Neural cell (in vitro differentiated cells): ENCODE measurements around the gene PLEKHA7. TPM values are rescaled to one million over a fixed set of nuclear protein-coding genes. Genes with fewer than 3 reads are reported as not detected.

ENCODE experiments used
- H2AFZ ChIP-seq: fragments of 200-600, 300-800 bp; sonication (generic), shearing (Covaris generic); 2 replicates; pipeline ENCODE4 v1.6.0; 2014; ENCODE audit warnings: low read depth, mild to moderate bottlenecking, antibody characterized with exemption, low read length, moderate library complexity
- H3F3A ChIP-seq: fragments of 200-600 bp; shearing (Covaris generic); 2 replicates; pipeline ENCODE4 v1.6.1; 2016; ENCODE audit warnings: mild to moderate bottlenecking, moderate library complexity, mixed read lengths, antibody characterized with exemption, low read length; ENCODE audit not compliant: insufficient read depth, poor library complexity, severe bottlenecking
- H3K27ac ChIP-seq: fragments of 200-600, 300-800 bp; sonication (generic), shearing (Covaris generic); 2 replicates; pipeline ENCODE4 v1.5.1; 2014; ENCODE audit warnings: mild to moderate bottlenecking, low read length, moderate library complexity
- H3K27me3 ChIP-seq: fragments of 300-800, 200-600 bp; sonication (generic), shearing (Covaris generic); 2 replicates; pipeline ENCODE4 v1.6.0; 2014; ENCODE audit warnings: mild to moderate bottlenecking, low read depth, low read length, moderate library complexity; ENCODE audit not compliant: insufficient read depth
- H3K36me3 ChIP-seq: fragments of 300-800, 200-600 bp; sonication (generic), shearing (Covaris generic); 2 replicates; pipeline ENCODE4 v1.5.1; 2014; ENCODE audit warnings: mild to moderate bottlenecking, antibody characterized with exemption, low read length, moderate library complexity; ENCODE audit not compliant: insufficient read depth
- H3K4me2 ChIP-seq: fragments of 300-800, 200-600 bp; sonication (generic), shearing (Covaris generic); 2 replicates; pipeline ENCODE4 v1.6.0; 2014; ENCODE audit warnings: mild to moderate bottlenecking, low read length
- H3K4me3 ChIP-seq: fragments of 300-800, 200-600 bp; sonication (generic), shearing (Covaris generic); 2 replicates; pipeline ENCODE4 v1.5.1; 2014; ENCODE audit warnings: mild to moderate bottlenecking, low read length, moderate library complexity
- H3K79me2 ChIP-seq: fragments of 200-600 bp; shearing (Covaris generic); replicated peaks from 2 replicates; pipeline ENCODE4 v1.6.0; 2014; ENCODE audit warnings: mild to moderate bottlenecking, low read length, moderate library complexity; ENCODE audit not compliant: insufficient read depth
- H3K9ac ChIP-seq: fragments of 300-800, 200-600 bp; sonication (generic), shearing (Covaris generic); 2 replicates; pipeline ENCODE4 v1.6.1; 2016; ENCODE audit warnings: mild to moderate bottlenecking, low read length, mixed read lengths
- H3K9me2 ChIP-seq: fragments of 200-600 bp; shearing (Covaris generic); 2 replicates; pipeline ENCODE4 v1.6.1; 2016; ENCODE audit warnings: mild to moderate bottlenecking, low read length, mixed read lengths; ENCODE audit not compliant: insufficient read depth
- H3K9me3 ChIP-seq: fragments of 200-600, 300-800 bp; sonication (generic), shearing (Covaris generic); 2 replicates; pipeline ENCODE4 v1.6.1; 2016; ENCODE audit warnings: mild to moderate bottlenecking, mixed run types, low read length, moderate library complexity, mixed read lengths
- H4K20me1 ChIP-seq: fragments of 200-600 bp; shearing (Covaris generic); 2 replicates; pipeline ENCODE4 v1.6.1; 2016; ENCODE audit warnings: mild to moderate bottlenecking, mixed run types; ENCODE audit not compliant: insufficient read depth
- EP300 ChIP-seq: fragments of 450-650 bp; conservative IDR thresholded peaks from 2 replicates; pipeline ENCODE4 v1.6.1; 2014; ENCODE audit warnings: antibody characterized with exemption, mild to moderate bottlenecking, moderate library complexity; ENCODE audit not compliant: poor library complexity, severe bottlenecking
- EZH2 ChIP-seq: fragments of 200-600, 300-800 bp; shearing (Covaris generic), sonication (generic); IDR thresholded peaks from 2 replicates; pipeline ENCODE4 v1.6.1; 2014; ENCODE audit warnings: antibody characterized with exemption, low read length, borderline replicate concordance, mild to moderate bottlenecking; ENCODE audit not compliant: insufficient read depth, poor library complexity, severe bottlenecking
- MXI1 ChIP-seq: fragments of 450-650 bp; conservative IDR thresholded peaks from 2 replicates; pipeline ENCODE4 v1.6.1; 2014; ENCODE audit warnings: antibody characterized with exemption, mild to moderate bottlenecking; ENCODE audit not compliant: poor library complexity, severe bottlenecking
- POLR2AphosphoS5 ChIP-seq: IDR thresholded peaks from 2 replicates; pipeline ENCODE4 v1.6.1; 2012
- RAD21 ChIP-seq: fragments of 450-650 bp; conservative IDR thresholded peaks from 2 replicates; pipeline ENCODE4 v1.6.1; 2014; ENCODE audit warnings: antibody characterized with exemption, mild to moderate bottlenecking, moderate library complexity
- SMC3 ChIP-seq: fragments of 450-650 bp; conservative IDR thresholded peaks from 2 replicates; pipeline ENCODE4 v1.6.1; 2014; ENCODE audit warnings: antibody characterized with exemption, mild to moderate bottlenecking, moderate library complexity; ENCODE audit not compliant: poor library complexity
- TAF1 ChIP-seq: IDR thresholded peaks from 2 replicates; pipeline ENCODE4 v1.6.1; 2012; ENCODE audit warnings: low read depth
- polyA plus RNA-seq: library from polyadenylated mRNA; depleted of rRNA; stranded (reverse); fragments of >200 nt; gene quantifications from 2 replicates; pipeline ENCODE4 v1.2.3, GENCODE V29; 2014
- TF ChIP-seq, protein P1 (sequence below): fragments of 450-650 bp; IDR thresholded peaks from 2 replicates; pipeline ENCODE4 v1.5.1; 2014; ENCODE audit warnings: antibody characterized with exemption, mild to moderate bottlenecking, moderate library complexity; ENCODE audit not compliant: poor library complexity, severe bottlenecking
- TF ChIP-seq, protein P2 (sequence below): IDR thresholded peaks from 2 replicates; pipeline ENCODE4 v1.6.1; 2012; ENCODE audit warnings: borderline replicate concordance

Gene PLEKHA7
- polyA plus RNA-seq, 1 donor from 2014 or later: 45.7 TPM

DNA sequence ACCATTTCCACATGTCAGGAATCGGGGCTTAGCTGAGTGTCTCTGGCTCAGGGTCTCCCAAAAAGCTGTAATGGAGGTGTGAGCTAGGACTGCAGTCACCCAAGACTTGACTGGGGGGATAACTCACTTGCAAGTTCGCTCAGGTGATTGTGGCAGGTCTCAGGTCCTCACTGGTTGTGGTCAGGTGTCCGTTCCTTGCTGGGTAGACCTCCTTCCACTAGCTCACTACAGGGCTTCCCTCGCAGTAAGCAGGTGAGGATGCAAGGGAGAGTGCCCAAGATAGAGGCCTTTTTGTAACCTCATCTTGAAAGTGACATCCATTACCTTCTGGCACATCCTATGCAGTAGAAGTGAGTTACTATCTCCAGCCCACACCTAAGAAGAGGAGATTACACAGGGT, 246.3 kb downstream of the PLEKHA7 start:
- Histone ChIP-seq H3K79me2 (no peaks in the 10 kb centered on the region), H3K36me3 (no peaks in the 10 kb centered on the region), H3F3A (no peaks in the 10 kb centered on the region), H3K9me2 (no peaks in the 10 kb centered on the region), H3K4me3 (no peak overlapping the region), H3K4me2 (no peak overlapping the region), H3K9me3 (no peaks in the 10 kb centered on the region), H3K27me3 (no peaks in the 10 kb centered on the region), H3K9ac (no peak overlapping the region), H4K20me1 (no peaks in the 10 kb centered on the region), H2AFZ (no peak overlapping the region), H3K27ac (no peak overlapping the region)
- TF ChIP-seq, protein P1, sequence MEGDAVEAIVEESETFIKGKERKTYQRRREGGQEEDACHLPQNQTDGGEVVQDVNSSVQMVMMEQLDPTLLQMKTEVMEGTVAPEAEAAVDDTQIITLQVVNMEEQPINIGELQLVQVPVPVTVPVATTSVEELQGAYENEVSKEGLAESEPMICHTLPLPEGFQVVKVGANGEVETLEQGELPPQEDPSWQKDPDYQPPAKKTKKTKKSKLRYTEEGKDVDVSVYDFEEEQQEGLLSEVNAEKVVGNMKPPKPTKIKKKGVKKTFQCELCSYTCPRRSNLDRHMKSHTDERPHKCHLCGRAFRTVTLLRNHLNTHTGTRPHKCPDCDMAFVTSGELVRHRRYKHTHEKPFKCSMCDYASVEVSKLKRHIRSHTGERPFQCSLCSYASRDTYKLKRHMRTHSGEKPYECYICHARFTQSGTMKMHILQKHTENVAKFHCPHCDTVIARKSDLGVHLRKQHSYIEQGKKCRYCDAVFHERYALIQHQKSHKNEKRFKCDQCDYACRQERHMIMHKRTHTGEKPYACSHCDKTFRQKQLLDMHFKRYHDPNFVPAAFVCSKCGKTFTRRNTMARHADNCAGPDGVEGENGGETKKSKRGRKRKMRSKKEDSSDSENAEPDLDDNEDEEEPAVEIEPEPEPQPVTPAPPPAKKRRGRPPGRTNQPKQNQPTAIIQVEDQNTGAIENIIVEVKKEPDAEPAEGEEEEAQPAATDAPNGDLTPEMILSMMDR: no peak
- TF ChIP-seq TAF1 (no peak), EZH2 (no peak), SMC3 (no peak), RAD21 (no peak), EP300 (no peak), MXI1 (no peak), POLR2AphosphoS5 (no peak)
- TF ChIP-seq, protein P2, sequence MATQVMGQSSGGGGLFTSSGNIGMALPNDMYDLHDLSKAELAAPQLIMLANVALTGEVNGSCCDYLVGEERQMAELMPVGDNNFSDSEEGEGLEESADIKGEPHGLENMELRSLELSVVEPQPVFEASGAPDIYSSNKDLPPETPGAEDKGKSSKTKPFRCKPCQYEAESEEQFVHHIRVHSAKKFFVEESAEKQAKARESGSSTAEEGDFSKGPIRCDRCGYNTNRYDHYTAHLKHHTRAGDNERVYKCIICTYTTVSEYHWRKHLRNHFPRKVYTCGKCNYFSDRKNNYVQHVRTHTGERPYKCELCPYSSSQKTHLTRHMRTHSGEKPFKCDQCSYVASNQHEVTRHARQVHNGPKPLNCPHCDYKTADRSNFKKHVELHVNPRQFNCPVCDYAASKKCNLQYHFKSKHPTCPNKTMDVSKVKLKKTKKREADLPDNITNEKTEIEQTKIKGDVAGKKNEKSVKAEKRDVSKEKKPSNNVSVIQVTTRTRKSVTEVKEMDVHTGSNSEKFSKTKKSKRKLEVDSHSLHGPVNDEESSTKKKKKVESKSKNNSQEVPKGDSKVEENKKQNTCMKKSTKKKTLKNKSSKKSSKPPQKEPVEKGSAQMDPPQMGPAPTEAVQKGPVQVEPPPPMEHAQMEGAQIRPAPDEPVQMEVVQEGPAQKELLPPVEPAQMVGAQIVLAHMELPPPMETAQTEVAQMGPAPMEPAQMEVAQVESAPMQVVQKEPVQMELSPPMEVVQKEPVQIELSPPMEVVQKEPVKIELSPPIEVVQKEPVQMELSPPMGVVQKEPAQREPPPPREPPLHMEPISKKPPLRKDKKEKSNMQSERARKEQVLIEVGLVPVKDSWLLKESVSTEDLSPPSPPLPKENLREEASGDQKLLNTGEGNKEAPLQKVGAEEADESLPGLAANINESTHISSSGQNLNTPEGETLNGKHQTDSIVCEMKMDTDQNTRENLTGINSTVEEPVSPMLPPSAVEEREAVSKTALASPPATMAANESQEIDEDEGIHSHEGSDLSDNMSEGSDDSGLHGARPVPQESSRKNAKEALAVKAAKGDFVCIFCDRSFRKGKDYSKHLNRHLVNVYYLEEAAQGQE: no peak

DNA sequence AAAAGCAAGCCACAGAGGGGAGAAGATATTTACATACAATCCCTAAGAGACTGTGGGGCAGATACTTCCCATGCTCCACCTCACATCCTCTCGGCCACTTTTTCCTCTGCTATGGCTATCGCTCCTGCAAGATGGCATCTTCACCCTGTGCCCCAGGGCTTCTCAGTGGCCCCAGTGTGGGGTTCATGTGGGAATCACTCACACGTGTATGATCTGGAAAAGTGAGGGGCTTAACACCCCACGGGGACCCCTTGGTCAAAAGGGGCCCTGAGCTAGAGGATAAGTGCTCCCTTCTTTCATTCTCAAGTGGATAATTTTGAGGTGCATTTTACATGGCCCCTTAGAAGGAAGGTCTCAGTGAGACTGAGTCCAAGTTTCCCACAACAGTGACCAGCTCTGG, 247.1 kb downstream of the PLEKHA7 start:
- no peak overlapping the region for H2AFZ ChIP-seq
- no peaks in the 10 kb centered on the region for H3K9me2 ChIP-seq
- H3K36me3 ChIP-seq: no peaks in the 10 kb centered on the region
- H3K79me2 ChIP-seq: no peaks in the 10 kb centered on the region
- no peak overlapping the region for H3K9ac ChIP-seq
- no peak overlapping the region for H3K4me2 ChIP-seq
- H3F3A ChIP-seq: no peaks in the 10 kb centered on the region
- H4K20me1 ChIP-seq: no peaks in the 10 kb centered on the region
- no peaks in the 10 kb centered on the region for H3K27me3 ChIP-seq
- no peaks in the 10 kb centered on the region for H3K9me3 ChIP-seq
- no peak overlapping the region for H3K27ac ChIP-seq
- TF ChIP-seq EZH2: no peak
- no peak for TF ChIP-seq RAD21
- TF ChIP-seq TAF1: no peak
- TF ChIP-seq, protein P2: no peak
- TF ChIP-seq POLR2AphosphoS5: no peak
- no peak for TF ChIP-seq EP300
- no peak for TF ChIP-seq MXI1
- TF ChIP-seq, protein P1: no peak
- no peak for TF ChIP-seq SMC3
- H3K4me3 ChIP-seq: no peak overlapping the region
